Right kidney (tissue), 9 donors: Measurements from ENCODE around the gene YPEL2.
"Not testable (repeated sequence)": the region's sequence is repeated elsewhere in the genome, so short reads cannot be mapped to it uniquely, and the experiment has no call there.

Source experiments
- DNase-seq: peaks from one replicate; pipeline ENCODE4 v3.0.0-alpha.2; 2016
- long read RNA-seq, 8 donors: transcript quantifications; one replicate each; lab custom pipeline, GENCODE V29; 2026

The YPEL2 gene
- long read RNA-seq, donor 1, full-length matches to known transcripts: 11 of 11 reads
- long read RNA-seq, donor 1, partial matches to known transcripts: 0 of 11 reads
- long read RNA-seq, donor 1, other reads (novel, unspliced or antisense): 0 of 11 reads
- long read RNA-seq, donor 2, full-length matches to known transcripts: 4 of 4 reads
- long read RNA-seq, donor 2, partial matches to known transcripts: 0 of 4 reads
- long read RNA-seq, donor 2, other reads (novel, unspliced or antisense): 0 of 4 reads
- long read RNA-seq, donor 3, full-length matches to known transcripts: 6 of 6 reads
- long read RNA-seq, donor 3, partial matches to known transcripts: 0 of 6 reads
- long read RNA-seq, donor 3, other reads (novel, unspliced or antisense): 0 of 6 reads
- long read RNA-seq, donor 4, full-length matches to known transcripts: 10 of 17 reads
- long read RNA-seq, donor 4, partial matches to known transcripts: 7 of 17 reads
- long read RNA-seq, donor 4, other reads (novel, unspliced or antisense): 0 of 17 reads
- long read RNA-seq, donor 5, full-length matches to known transcripts: 6 of 6 reads
- long read RNA-seq, donor 5, partial matches to known transcripts: 0 of 6 reads
- long read RNA-seq, donor 5, other reads (novel, unspliced or antisense): 0 of 6 reads
- long read RNA-seq, donor 6, full-length matches to known transcripts: 4 of 53 reads
- long read RNA-seq, donor 6, partial matches to known transcripts: 49 of 53 reads
- long read RNA-seq, donor 6, other reads (novel, unspliced or antisense): 0 of 53 reads
- long read RNA-seq, donor 7: 0 reads
- long read RNA-seq, donor 8, full-length matches to known transcripts: 14 of 42 reads
- long read RNA-seq, donor 8, partial matches to known transcripts: 28 of 42 reads
- long read RNA-seq, donor 8, other reads (novel, unspliced or antisense): 0 of 42 reads

- DNase-seq: peak; percentile 73
Measured at GRCh38 chr17:59331129-59331928, at the start of gene YPEL2. Gene YPEL2 (plus strand): TSS chr17:59331655. CDS start chr17:59353410, 21,755 bp downstream.

GRCh38 chr17:59284317-59284716 is 47.1 kb upstream of the YPEL2 start:
- no peak for DNase-seq

- no peak for DNase-seq
Measured at GRCh38 chr17:59287452-59287851, 44.0 kb upstream of the YPEL2 start.

GRCh38 chr17:59287891-59288290 is 43.6 kb upstream of the YPEL2 start:
- DNase-seq: no peak

- no peak for DNase-seq
Measured at GRCh38 chr17:59289981-59290301, 41.5 kb upstream of the YPEL2 start.

- DNase-seq: peak; percentile 8
Measured at GRCh38 chr17:59290302-59290998, 41.0 kb upstream of the YPEL2 start.

- DNase-seq: no peak
Measured at GRCh38 chr17:59292174-59292523, 39.3 kb upstream of the YPEL2 start.

GRCh38 chr17:59296190-59296589 is 35.3 kb upstream of the YPEL2 start:
- DNase-seq: no peak

GRCh38 chr17:59298521-59298920 is 32.9 kb upstream of the YPEL2 start:
- no peak for DNase-seq

- no peak for DNase-seq
Measured at GRCh38 chr17:59299400-59300092, 31.9 kb upstream of the YPEL2 start.

- no peak for DNase-seq
Measured at GRCh38 chr17:59300941-59301340, 30.5 kb upstream of the YPEL2 start.

- DNase-seq: no peak
Measured at GRCh38 chr17:59304811-59305210, 26.6 kb upstream of the YPEL2 start.

GRCh38 chr17:59310263-59310920 is 21.1 kb upstream of the YPEL2 start:
- DNase-seq: no peak

GRCh38 chr17:59311051-59311468 is 20.4 kb upstream of the YPEL2 start:
- DNase-seq: peak; percentile 45

GRCh38 chr17:59311521-59311920 is 19.9 kb upstream of the YPEL2 start:
- not testable (repeated sequence) for DNase-seq

GRCh38 chr17:59315866-59316265 is 15.6 kb upstream of the YPEL2 start:
- no peak for DNase-seq

- no peak for DNase-seq
Measured at GRCh38 chr17:59327121-59327980, 4.1 kb upstream of the YPEL2 start.

- DNase-seq: no peak
Measured at GRCh38 chr17:59327981-59328290, 3.5 kb upstream of the YPEL2 start.

GRCh38 chr17:59328601-59329000 is 2.9 kb upstream of the YPEL2 start:
- DNase-seq: no peak
